Measurements from ENCODE around the gene LMX1B.

DNA sequence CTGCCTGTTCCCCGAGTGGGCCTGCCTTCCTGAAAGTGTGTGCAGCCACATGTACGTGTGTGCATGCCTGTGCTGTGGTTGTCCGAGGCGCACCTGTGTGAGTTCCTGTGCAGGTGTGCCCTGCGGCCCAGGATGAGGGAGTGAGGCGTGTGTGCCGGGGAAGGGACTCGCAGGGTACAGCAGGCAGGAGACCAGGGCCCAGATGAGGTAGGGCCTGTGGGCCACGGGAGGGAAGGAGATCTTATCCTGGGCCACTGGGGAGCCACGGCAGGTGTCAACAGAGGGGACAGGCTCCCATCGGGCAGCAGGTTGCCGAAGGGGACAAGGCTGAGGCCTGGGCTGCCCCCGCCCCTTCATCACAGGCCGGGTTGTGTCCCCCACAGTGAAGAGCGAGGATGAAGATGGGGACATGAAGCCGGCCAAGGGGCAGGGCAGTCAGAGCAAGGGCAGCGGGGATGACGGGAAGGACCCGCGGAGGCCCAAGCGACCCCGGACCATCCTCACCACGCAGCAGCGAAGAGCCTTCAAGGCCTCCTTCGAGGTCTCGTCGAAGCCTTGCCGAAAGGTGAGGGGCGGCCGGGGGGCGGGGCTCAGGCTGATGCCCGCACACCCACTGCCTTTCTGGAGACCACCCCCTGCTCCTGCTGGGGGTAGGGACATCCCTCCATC lies 79.2 kb downstream of the LMX1B start:
- no peak for TF ChIP-seq POLR2A (IDR thresholded peaks at IDR 0.05)
- TF ChIP-seq, protein P1, sequence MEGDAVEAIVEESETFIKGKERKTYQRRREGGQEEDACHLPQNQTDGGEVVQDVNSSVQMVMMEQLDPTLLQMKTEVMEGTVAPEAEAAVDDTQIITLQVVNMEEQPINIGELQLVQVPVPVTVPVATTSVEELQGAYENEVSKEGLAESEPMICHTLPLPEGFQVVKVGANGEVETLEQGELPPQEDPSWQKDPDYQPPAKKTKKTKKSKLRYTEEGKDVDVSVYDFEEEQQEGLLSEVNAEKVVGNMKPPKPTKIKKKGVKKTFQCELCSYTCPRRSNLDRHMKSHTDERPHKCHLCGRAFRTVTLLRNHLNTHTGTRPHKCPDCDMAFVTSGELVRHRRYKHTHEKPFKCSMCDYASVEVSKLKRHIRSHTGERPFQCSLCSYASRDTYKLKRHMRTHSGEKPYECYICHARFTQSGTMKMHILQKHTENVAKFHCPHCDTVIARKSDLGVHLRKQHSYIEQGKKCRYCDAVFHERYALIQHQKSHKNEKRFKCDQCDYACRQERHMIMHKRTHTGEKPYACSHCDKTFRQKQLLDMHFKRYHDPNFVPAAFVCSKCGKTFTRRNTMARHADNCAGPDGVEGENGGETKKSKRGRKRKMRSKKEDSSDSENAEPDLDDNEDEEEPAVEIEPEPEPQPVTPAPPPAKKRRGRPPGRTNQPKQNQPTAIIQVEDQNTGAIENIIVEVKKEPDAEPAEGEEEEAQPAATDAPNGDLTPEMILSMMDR (IDR thresholded peaks at IDR 0.05), result no peak
